ENCODE results near the gene DOCK1. TPM values are rescaled to one million over a fixed set of nuclear protein-coding genes. Genes with fewer than 3 reads are reported as not detected.
"Not testable (repeated sequence)": the region's sequence is repeated elsewhere in the genome, so short reads cannot be mapped to it uniquely, and the experiment has no call there.

Gene DOCK1
- total RNA-seq, 1 donor from 2014 or later = 25.8 TPM

- Histone ChIP-seq H3K4me1 (no peaks in the 10 kb centered on the region), H3K27me3 (no peaks in the 10 kb centered on the region), H3K9me3 (no peaks in the 10 kb centered on the region), H3K36me3 (no peaks in the 10 kb centered on the region), H3K27ac (no peak overlapping the region), H3K4me3 (no peak overlapping the region)
- intact Hi-C loops (cut with DNase I) = no loop called here
- no peak for TF ChIP-seq CTCF (IDR thresholded peaks at IDR 0.05)
- DNase-seq (ENCODE audit: low spot score in 2 of 2) = no peak
These were observed 32.5 kb upstream of the DOCK1 start for GRCh38 chr10:126872768-126873167.

- DNase-seq (ENCODE audit: low spot score in 2 of 2) = no peak
- intact Hi-C loops (cut with DNase I) = no loop called here
- H3K36me3 ChIP-seq = no peaks in the 10 kb centered on the region
- H3K9me3 ChIP-seq = no peaks in the 10 kb centered on the region
- H3K4me3 ChIP-seq = no peak overlapping the region
- no peaks in the 10 kb centered on the region for H3K4me1 ChIP-seq
- H3K27me3 ChIP-seq = no peaks in the 10 kb centered on the region
- no peak for TF ChIP-seq CTCF (IDR thresholded peaks at IDR 0.05)
- H3K27ac ChIP-seq = no peak overlapping the region
These were observed 28.8 kb upstream of the DOCK1 start for GRCh38 chr10:126876456-126876855.

DNA sequence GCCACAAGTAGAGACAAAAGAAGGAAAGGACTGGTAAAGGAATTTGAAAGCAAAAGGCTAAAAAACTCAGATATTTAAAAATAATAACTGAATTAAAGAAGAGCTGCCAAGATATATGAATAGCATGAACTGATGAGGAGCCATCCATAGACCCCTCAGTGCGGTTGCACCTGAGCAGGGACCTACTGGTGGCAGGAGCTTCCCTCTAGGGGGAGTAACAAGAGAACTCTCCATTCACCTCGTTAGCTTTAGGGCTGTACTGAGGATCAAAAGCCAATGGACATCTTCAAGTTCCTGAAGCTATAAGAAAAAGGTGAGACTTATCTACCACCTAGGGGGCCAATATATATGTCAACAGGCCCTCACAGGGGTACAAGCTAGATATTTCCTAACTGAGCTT is 27.8 kb upstream of the DOCK1 start:
- no peak overlapping the region for H3K27ac ChIP-seq
- DNase-seq (ENCODE audit: low spot score in 2 of 2) = no peak
- H3K4me3 ChIP-seq = no peak overlapping the region
- no peaks in the 10 kb centered on the region for H3K36me3 ChIP-seq
- no peaks in the 10 kb centered on the region for H3K9me3 ChIP-seq
- no peaks in the 10 kb centered on the region for H3K27me3 ChIP-seq
- H3K4me1 ChIP-seq = no peaks in the 10 kb centered on the region
- TF ChIP-seq CTCF (IDR thresholded peaks at IDR 0.05) = no peak
- intact Hi-C loops (cut with DNase I) = no loop called here

GRCh38 chr10:126878594-126878993 is 26.6 kb upstream of the DOCK1 start:
- TF ChIP-seq CTCF (IDR thresholded peaks at IDR 0.05) = no peak
- Histone ChIP-seq H3K36me3 (no peaks in the 10 kb centered on the region), H3K27me3 (no peaks in the 10 kb centered on the region), H3K4me1 (no peaks in the 10 kb centered on the region), H3K9me3 (no peaks in the 10 kb centered on the region), H3K4me3 (no peak overlapping the region), H3K27ac (no peak overlapping the region)
- intact Hi-C loops (cut with DNase I) = no loop called here
- DNase-seq (ENCODE audit: low spot score in 2 of 2) = no peak

DNA sequence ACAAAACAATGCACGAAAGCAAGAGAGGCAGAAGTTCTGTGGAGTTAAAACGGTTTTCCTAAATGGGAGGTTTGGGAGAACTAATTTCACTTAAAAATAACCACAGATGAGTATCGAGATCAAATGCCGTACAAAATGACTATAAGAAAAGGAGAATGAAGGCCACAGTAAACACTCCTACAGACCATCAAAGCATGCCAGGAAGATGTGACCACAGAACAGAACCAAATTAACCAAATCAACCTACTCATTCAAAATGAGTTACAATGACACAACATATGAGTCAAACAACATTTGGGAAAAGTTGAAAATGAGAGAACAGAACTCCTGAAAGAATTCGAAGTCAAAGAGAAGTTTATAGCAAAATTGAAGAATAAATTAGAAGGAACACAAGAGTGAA is 24.3 kb upstream of the DOCK1 start:
- no peaks in the 10 kb centered on the region for H3K4me1 ChIP-seq

DNA sequence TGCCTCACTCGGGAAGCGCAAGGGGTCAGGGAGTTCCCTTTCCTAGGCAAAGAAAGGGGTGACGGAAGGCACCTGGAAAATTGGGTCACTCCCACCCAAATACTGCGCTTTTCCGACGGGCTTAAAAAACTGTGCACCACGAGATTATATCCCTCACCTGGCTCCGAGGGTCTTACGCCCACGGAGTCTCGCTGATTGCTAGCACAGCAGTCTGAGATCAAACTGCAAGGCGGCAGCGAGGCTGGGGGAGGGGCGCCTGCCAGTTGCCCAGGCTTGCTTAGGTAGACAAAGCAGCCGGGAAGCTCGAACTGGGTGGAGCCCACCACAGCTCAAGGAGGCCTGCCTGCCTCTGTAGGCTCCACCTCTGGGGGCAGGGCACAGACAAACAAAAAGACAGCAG is 23.2 kb upstream of the DOCK1 start:
- intact Hi-C loops (cut with DNase I); DNase-seq (ENCODE audit: low spot score in 2 of 2); H3K9me3 ChIP-seq; H3K36me3 ChIP-seq; H3K4me3 ChIP-seq; H3K4me1 ChIP-seq; H3K27me3 ChIP-seq; H3K27ac ChIP-seq: not testable (repeated sequence)

More for the DNA sequence above, 24.3 kb upstream of the DOCK1 start:
- H3K27ac ChIP-seq = no peak overlapping the region
- no peak for DNase-seq (ENCODE audit: low spot score in 2 of 2)
- intact Hi-C loops (cut with DNase I) = no loop called here
- H3K36me3 ChIP-seq = no peaks in the 10 kb centered on the region
- no peaks in the 10 kb centered on the region for H3K27me3 ChIP-seq
- H3K9me3 ChIP-seq = no peaks in the 10 kb centered on the region
- TF ChIP-seq CTCF (IDR thresholded peaks at IDR 0.05) = no peak
- H3K4me3 ChIP-seq = no peak overlapping the region

GRCh38 chr10:126888436-126888835 is 16.8 kb upstream of the DOCK1 start:
- H3K36me3 ChIP-seq; H3K4me1 ChIP-seq; H3K4me3 ChIP-seq; H3K27me3 ChIP-seq; H3K27ac ChIP-seq; H3K9me3 ChIP-seq; intact Hi-C loops (cut with DNase I); DNase-seq (ENCODE audit: low spot score in 2 of 2): not testable (repeated sequence)
